Measurements from ENCODE around the gene TMEM191C. TPM values are rescaled to one million over a fixed set of nuclear protein-coding genes. Genes with fewer than 3 reads are reported as not detected.
A peak's percentile ranks its signal among the peaks of the same experiment; 100 is the strongest.
"Not testable (repeated sequence)": the region's sequence is repeated elsewhere in the genome, so short reads cannot be mapped to it uniquely, and the experiment has no call there.

Gene TMEM191C
- total and polyA plus RNA-seq, 3 experiments from 2014 or later = 0.64 to 2.2 (median 0.70) TPM

- ChIA-PET POLR2A (no interaction called here), CTCF (no interaction called here)
- no peak overlapping the region for H3K27ac Mint-ChIP-seq
- no peak for DNase-seq
- no peaks in the 10 kb centered on the region for H3K27me3 ChIP-seq (ENCODE audit: insufficient read depth, low read length, poor library complexity, severe bottlenecking)
- H3K36me3 ChIP-seq (ENCODE audit: insufficient read depth, low read length) = peaks cover 4% of the 10 kb centered on the region
- peaks cover 0 to 26% (median 0%) of the 10 kb centered on the region in 3 donors for H3K36me3 Mint-ChIP-seq
- peaks cover 0 to 1% (median 0%) of the 10 kb centered on the region in 5 donors for H3K9me3 Mint-ChIP-seq
- H3K4me1 Mint-ChIP-seq = no peaks in the 10 kb centered on the region
- H3K27me3 Mint-ChIP-seq = no peaks in the 10 kb centered on the region
- no peaks in the 10 kb centered on the region for H3K4me1 ChIP-seq (ENCODE audit: insufficient read depth, low read length)
- no peak overlapping the region for H3K27ac ChIP-seq (ENCODE audit: low read depth, low read length)
- H3K4me3 Mint-ChIP-seq = no peak overlapping the region
- no peaks in the 10 kb centered on the region for H3K9me3 ChIP-seq (ENCODE audit: low read length)
- no peak overlapping the region for H3K4me3 ChIP-seq (ENCODE audit: low read length)
Observed at GRCh38 chr22:21449531-21450319, 17.5 kb upstream of the TMEM191C start.

- POLR2A ChIA-PET = no interaction called here
- H3K9me3 ChIP-seq (ENCODE audit: low read length) = no peaks in the 10 kb centered on the region
Observed at GRCh38 chr22:21450320-21450831, 16.8 kb upstream of the TMEM191C start.

GRCh38 chr22:21450858-21451353 is 16.3 kb upstream of the TMEM191C start:
- CTCF ChIA-PET = no interaction called here
- no peaks in the 10 kb centered on the region for H3K9me3 ChIP-seq (ENCODE audit: low read length)
- H3K27me3 ChIP-seq (ENCODE audit: insufficient read depth, low read length, poor library complexity, severe bottlenecking) = no peaks in the 10 kb centered on the region
- Mint-ChIP-seq H3K27ac (no peak overlapping the region), H3K4me1 (no peaks in the 10 kb centered on the region), H3K27me3 (no peaks in the 10 kb centered on the region), H3K9me3 (peaks cover 0 to 1% (median 0%) of the 10 kb centered on the region in 5 donors), H3K4me3 (no peak overlapping the region), H3K36me3 (peaks cover 0 to 19% (median 0%) of the 10 kb centered on the region in 3 donors)
- H3K27ac ChIP-seq (ENCODE audit: low read depth, low read length) = no peak overlapping the region
- no peak overlapping the region for H3K4me3 ChIP-seq (ENCODE audit: low read length)
- no peaks in the 10 kb centered on the region for H3K36me3 ChIP-seq (ENCODE audit: insufficient read depth, low read length)
- no peak for DNase-seq
- no peaks in the 10 kb centered on the region for H3K4me1 ChIP-seq (ENCODE audit: insufficient read depth, low read length)
- POLR2A ChIA-PET = no interaction called here

More at GRCh38 chr22:21450320-21450831, 16.8 kb upstream of the TMEM191C start:
- H3K4me3 Mint-ChIP-seq = no peak overlapping the region
- no peaks in the 10 kb centered on the region for H3K27me3 Mint-ChIP-seq
- H3K36me3 Mint-ChIP-seq = peaks cover 0 to 22% (median 0%) of the 10 kb centered on the region in 3 donors
- Histone ChIP-seq H3K4me1 (ENCODE audit: insufficient read depth, low read length) (no peaks in the 10 kb centered on the region), H3K27ac (ENCODE audit: low read depth, low read length) (no peak overlapping the region), H3K36me3 (ENCODE audit: insufficient read depth, low read length) (no peaks in the 10 kb centered on the region), H3K27me3 (ENCODE audit: insufficient read depth, low read length, poor library complexity, severe bottlenecking) (no peaks in the 10 kb centered on the region), H3K4me3 (ENCODE audit: low read length) (no peak overlapping the region)
- DNase-seq = no peak
- CTCF ChIA-PET = no interaction called here
- no peaks in the 10 kb centered on the region for H3K4me1 Mint-ChIP-seq
- peaks cover 0 to 1% (median 0%) of the 10 kb centered on the region in 5 donors for H3K9me3 Mint-ChIP-seq
- H3K27ac Mint-ChIP-seq = no peak overlapping the region

- no peaks in the 10 kb centered on the region for H3K4me1 ChIP-seq (ENCODE audit: insufficient read depth, low read length)
- CTCF ChIA-PET = no interaction called here
- no peaks in the 10 kb centered on the region for H3K4me1 Mint-ChIP-seq
- H3K27ac Mint-ChIP-seq = no peak overlapping the region
- no peaks in the 10 kb centered on the region for H3K27me3 Mint-ChIP-seq
- H3K27ac ChIP-seq (ENCODE audit: low read depth, low read length) = no peak overlapping the region
- peaks cover 0 to 1% (median 0%) of the 10 kb centered on the region in 5 donors for H3K9me3 Mint-ChIP-seq
- peaks cover 0 to 13% (median 0%) of the 10 kb centered on the region in 3 donors for H3K36me3 Mint-ChIP-seq
- H3K27me3 ChIP-seq (ENCODE audit: insufficient read depth, low read length, poor library complexity, severe bottlenecking) = no peaks in the 10 kb centered on the region
- DNase-seq = no peak
- no peaks in the 10 kb centered on the region for H3K36me3 ChIP-seq (ENCODE audit: insufficient read depth, low read length)
- H3K9me3 ChIP-seq (ENCODE audit: low read length) = no peaks in the 10 kb centered on the region
- no peak overlapping the region for H3K4me3 Mint-ChIP-seq
- H3K4me3 ChIP-seq (ENCODE audit: low read length) = no peak overlapping the region
- POLR2A ChIA-PET = no interaction called here
Observed at GRCh38 chr22:21451545-21452520, 15.4 kb upstream of the TMEM191C start.

- POLR2A ChIA-PET; H3K4me3 ChIP-seq (ENCODE audit: low read length); H3K27ac Mint-ChIP-seq; H3K27me3 ChIP-seq (ENCODE audit: insufficient read depth, low read length, poor library complexity, severe bottlenecking); H3K36me3 Mint-ChIP-seq; H3K9me3 ChIP-seq (ENCODE audit: low read length); DNase-seq; H3K36me3 ChIP-seq (ENCODE audit: insufficient read depth, low read length); H3K4me1 Mint-ChIP-seq; H3K4me3 Mint-ChIP-seq; H3K4me1 ChIP-seq (ENCODE audit: insufficient read depth, low read length); H3K27ac ChIP-seq (ENCODE audit: low read depth, low read length); CTCF ChIA-PET; H3K9me3 Mint-ChIP-seq; H3K27me3 Mint-ChIP-seq: not testable (repeated sequence)
Observed at GRCh38 chr22:21452666-21453065, 14.5 kb upstream of the TMEM191C start.

- H3K36me3 ChIP-seq (ENCODE audit: insufficient read depth, low read length); H3K4me1 Mint-ChIP-seq; CTCF ChIA-PET; H3K27me3 Mint-ChIP-seq; H3K9me3 ChIP-seq (ENCODE audit: low read length); H3K4me3 Mint-ChIP-seq; H3K27me3 ChIP-seq (ENCODE audit: insufficient read depth, low read length, poor library complexity, severe bottlenecking); H3K4me1 ChIP-seq (ENCODE audit: insufficient read depth, low read length); H3K9me3 Mint-ChIP-seq; H3K27ac ChIP-seq (ENCODE audit: low read depth, low read length); DNase-seq; POLR2A ChIA-PET; H3K36me3 Mint-ChIP-seq; H3K4me3 ChIP-seq (ENCODE audit: low read length): not testable (repeated sequence)
- peak overlapping the region in 1 of 8 donors; percentile 58 for H3K27ac Mint-ChIP-seq
Observed at GRCh38 chr22:21454998-21455333, 12.2 kb upstream of the TMEM191C start.

- ChIA-PET POLR2A (no interaction called here), CTCF (no interaction called here)
- Histone ChIP-seq H3K4me3 (ENCODE audit: low read length) (no peak overlapping the region), H3K36me3 (ENCODE audit: insufficient read depth, low read length) (no peaks in the 10 kb centered on the region), H3K4me1 (ENCODE audit: insufficient read depth, low read length) (no peaks in the 10 kb centered on the region), H3K27ac (ENCODE audit: low read depth, low read length) (no peak overlapping the region), H3K9me3 (ENCODE audit: low read length) (no peaks in the 10 kb centered on the region), H3K27me3 (ENCODE audit: insufficient read depth, low read length, poor library complexity, severe bottlenecking) (no peaks in the 10 kb centered on the region)
- H3K4me1 Mint-ChIP-seq = no peaks in the 10 kb centered on the region
- peak overlapping the region in 1 of 8 donors; percentile 58 for H3K27ac Mint-ChIP-seq
- no peak overlapping the region for H3K4me3 Mint-ChIP-seq
- DNase-seq = no peak
- no peaks in the 10 kb centered on the region for H3K36me3 Mint-ChIP-seq
- H3K27me3 Mint-ChIP-seq = peaks cover 0 to 2% of the 10 kb centered on the region in 2 donors
- H3K9me3 Mint-ChIP-seq = peaks cover 0 to 1% (median 0%) of the 10 kb centered on the region in 5 donors
Observed at GRCh38 chr22:21455334-21456089, 11.7 kb upstream of the TMEM191C start.

All from CD8-positive, alpha-beta memory T cell (primary cell).